Suppressor macrophage (primary cell): Measurements from ENCODE around the gene PTGR1.

Source experiments
- DNase-seq, 4 experiments: peaks; one replicate each; pipeline ENCODE4 v3.0.0-alpha.2; 2020 to 2022

The PTGR1 gene

GRCh38 chr9:111533099-111533790 is 66.2 kb downstream of the PTGR1 start:
- no peak for DNase-seq

GRCh38 chr9:111531716-111532115 is 67.7 kb downstream of the PTGR1 start:
- DNase-seq, result no peak

GRCh38 chr9:111529787-111530186 is 69.7 kb downstream of the PTGR1 start:
- no peak for DNase-seq

GRCh38 chr9:111527347-111527746 is 72.1 kb downstream of the PTGR1 start:
- DNase-seq, result no peak

- peak; percentile 63 to 74 (median 68) for DNase-seq
These were observed 74.1 kb downstream of the PTGR1 start, which contains the start of gene ZNF483 for GRCh38 chr9:111525056-111525977. Gene ZNF483, plus strand, starts transcription at chr9:111525179. Its CDS starts 2,217 bp downstream, at chr9:111527396.

- DNase-seq, result no peak
These were observed 74.8 kb downstream of the PTGR1 start for GRCh38 chr9:111524731-111525055.

- no peak for DNase-seq
These were observed 83.4 kb downstream of the PTGR1 start for GRCh38 chr9:111516061-111516465.

- no peak for DNase-seq
These were observed 84.5 kb downstream of the PTGR1 start for GRCh38 chr9:111514967-111515366.
